Stimulated activated naive B cell treated with anti-CD40 and anti-IgM and Interleukin-4, amounts not matched to agents 10 μg/mL and 1 μg/mL and 100 μg/mL, for 72 hours (primary cell): ENCODE data around the gene FOLH1.
A peak's percentile ranks its signal among the peaks of the same experiment; 100 is the strongest.
"Not testable (repeated sequence)": the region's sequence is repeated elsewhere in the genome, so short reads cannot be mapped to it uniquely, and the experiment has no call there.

Experiments used
- ATAC-seq, 2 donors: fragments of 150-1000 bp; cut with Tn5 transposase; replicated peaks; 2 replicates each; pipeline ENCODE4 v1.10.0; 2021; ENCODE audit warnings: moderate library complexity in 1 of 2
- DNase-seq: peaks from one replicate; pipeline ENCODE4 v3.0.0; 2021
- H3K27ac Mint-ChIP-seq: one replicate; pipeline ENCODE4 v1.8.0; 2022; ENCODE audit warnings: mild to moderate bottlenecking, mixed read lengths
- H3K27me3 Mint-ChIP-seq, 2 donors: one replicate each; pipeline ENCODE4 v1.8.0; 2022; ENCODE audit warnings: mixed read lengths in 2 of 2
- H3K36me3 Mint-ChIP-seq, 2 donors: one replicate each; pipeline ENCODE4 v1.8.0; 2022; ENCODE audit warnings: mixed read lengths in 2 of 2, mild to moderate bottlenecking in 1 of 2
- H3K4me1 Mint-ChIP-seq, 2 donors: one replicate each; pipeline ENCODE4 v1.8.0; 2022; ENCODE audit warnings: mixed read lengths in 2 of 2, mild to moderate bottlenecking in 1 of 2
- H3K4me3 Mint-ChIP-seq, 2 donors: one replicate each; pipeline ENCODE4 v1.8.0; 2022; ENCODE audit warnings: mild to moderate bottlenecking in 2 of 2, mixed read lengths in 2 of 2, moderate library complexity in 1 of 2
- H3K9me3 Mint-ChIP-seq, 2 donors: one replicate each; pipeline ENCODE4 v1.8.0; 2022; ENCODE audit warnings: mixed read lengths in 2 of 2, mild to moderate bottlenecking in 1 of 2

Gene FOLH1

GRCh38 chr11:49208006-49208721 lies at the start of gene FOLH1:
Gene FOLH1 (minus strand): TSS chr11:49208602. CDS start chr11:49208409, 193 bp downstream.
- DNase-seq: no peak
- Mint-ChIP-seq H3K4me1 (peaks cover 1 to 9% of the 10 kb centered on the region in 2 donors), H3K9me3 (no peaks in the 10 kb centered on the region), H3K4me3 (peak within 1 kb of the TSS in 1 of 2 donors; percentile 74), H3K27ac (no peak within 1 kb of the TSS), H3K27me3 (peaks cover 14 to 29% of the 10 kb centered on the region in 2 donors), H3K36me3 (no peaks in the 10 kb centered on the region)
- ATAC-seq: peak; percentile 41 to 67

- H3K9me3 Mint-ChIP-seq, H3K27ac Mint-ChIP-seq: not testable (repeated sequence)
Observed at GRCh38 chr11:49255148-49255547, 46.7 kb upstream of the FOLH1 start.

GRCh38 chr11:49251212-49251611 lies 42.8 kb upstream of the FOLH1 start:
- H3K27ac Mint-ChIP-seq, H3K27me3 Mint-ChIP-seq, H3K9me3 Mint-ChIP-seq, DNase-seq, ATAC-seq, H3K36me3 Mint-ChIP-seq, H3K4me1 Mint-ChIP-seq, H3K4me3 Mint-ChIP-seq: not testable (repeated sequence)

More at GRCh38 chr11:49255148-49255547, 46.7 kb upstream of the FOLH1 start:
- not testable (repeated sequence) for ATAC-seq, H3K4me1 Mint-ChIP-seq, H3K36me3 Mint-ChIP-seq, DNase-seq, H3K27me3 Mint-ChIP-seq, H3K4me3 Mint-ChIP-seq

GRCh38 chr11:49250398-49251115 lies 42.2 kb upstream of the FOLH1 start:
- not testable (repeated sequence) for H3K27ac Mint-ChIP-seq, H3K9me3 Mint-ChIP-seq, H3K36me3 Mint-ChIP-seq, H3K4me1 Mint-ChIP-seq, DNase-seq, ATAC-seq, H3K27me3 Mint-ChIP-seq, H3K4me3 Mint-ChIP-seq

- H3K4me3 Mint-ChIP-seq, H3K27me3 Mint-ChIP-seq, H3K4me1 Mint-ChIP-seq, DNase-seq, H3K9me3 Mint-ChIP-seq, ATAC-seq, H3K36me3 Mint-ChIP-seq, H3K27ac Mint-ChIP-seq: not testable (repeated sequence)
Observed at GRCh38 chr11:49249363-49249762, 41.0 kb upstream of the FOLH1 start.

GRCh38 chr11:49233685-49234084 lies 25.3 kb upstream of the FOLH1 start:
- ATAC-seq, H3K27ac Mint-ChIP-seq, H3K4me3 Mint-ChIP-seq, H3K4me1 Mint-ChIP-seq, H3K36me3 Mint-ChIP-seq, DNase-seq, H3K27me3 Mint-ChIP-seq, H3K9me3 Mint-ChIP-seq: not testable (repeated sequence)

GRCh38 chr11:49233019-49233418 lies 24.6 kb upstream of the FOLH1 start:
- not testable (repeated sequence) for ATAC-seq, H3K4me1 Mint-ChIP-seq, H3K36me3 Mint-ChIP-seq, H3K27me3 Mint-ChIP-seq, DNase-seq, H3K4me3 Mint-ChIP-seq, H3K9me3 Mint-ChIP-seq, H3K27ac Mint-ChIP-seq

- not testable (repeated sequence) for H3K36me3 Mint-ChIP-seq, H3K27me3 Mint-ChIP-seq, H3K27ac Mint-ChIP-seq, ATAC-seq, DNase-seq, H3K4me1 Mint-ChIP-seq, H3K4me3 Mint-ChIP-seq, H3K9me3 Mint-ChIP-seq
Observed at GRCh38 chr11:49231725-49232124, 23.3 kb upstream of the FOLH1 start.

- not testable (repeated sequence) for DNase-seq, H3K27ac Mint-ChIP-seq
Observed at GRCh38 chr11:49230534-49230933, 22.1 kb upstream of the FOLH1 start.

GRCh38 chr11:49230001-49230400 lies 21.6 kb upstream of the FOLH1 start:
- not testable (repeated sequence) for ATAC-seq, H3K27ac Mint-ChIP-seq, H3K36me3 Mint-ChIP-seq, H3K27me3 Mint-ChIP-seq, H3K4me1 Mint-ChIP-seq, H3K4me3 Mint-ChIP-seq, H3K9me3 Mint-ChIP-seq, DNase-seq

More at GRCh38 chr11:49230534-49230933, 22.1 kb upstream of the FOLH1 start:
- H3K4me1 Mint-ChIP-seq, H3K27me3 Mint-ChIP-seq, ATAC-seq, H3K4me3 Mint-ChIP-seq, H3K36me3 Mint-ChIP-seq, H3K9me3 Mint-ChIP-seq: not testable (repeated sequence)

- not testable (repeated sequence) for H3K27ac Mint-ChIP-seq, H3K4me3 Mint-ChIP-seq, H3K36me3 Mint-ChIP-seq, ATAC-seq, DNase-seq, H3K9me3 Mint-ChIP-seq, H3K4me1 Mint-ChIP-seq, H3K27me3 Mint-ChIP-seq
Observed at GRCh38 chr11:49229136-49229535, 20.7 kb upstream of the FOLH1 start.

GRCh38 chr11:49225255-49225785 lies 16.9 kb upstream of the FOLH1 start:
- not testable (repeated sequence) for DNase-seq, H3K27me3 Mint-ChIP-seq, H3K9me3 Mint-ChIP-seq, ATAC-seq, H3K27ac Mint-ChIP-seq, H3K4me3 Mint-ChIP-seq, H3K4me1 Mint-ChIP-seq, H3K36me3 Mint-ChIP-seq

- no peak for DNase-seq
- Mint-ChIP-seq H3K27ac (no peak overlapping the region), H3K4me3 (no peak overlapping the region), H3K27me3 (peaks cover 0 to 9% of the 10 kb centered on the region in 2 donors), H3K9me3 (no peaks in the 10 kb centered on the region), H3K36me3 (no peaks in the 10 kb centered on the region), H3K4me1 (no peaks in the 10 kb centered on the region)
- ATAC-seq: no peak
Observed at GRCh38 chr11:49221112-49221511, 12.7 kb upstream of the FOLH1 start.

GRCh38 chr11:49213026-49213560 lies 4.7 kb upstream of the FOLH1 start:
- peaks cover 4 to 17% of the 10 kb centered on the region in 2 donors for H3K27me3 Mint-ChIP-seq
- DNase-seq (no peak), ATAC-seq (no peak)
- H3K36me3 Mint-ChIP-seq: no peaks in the 10 kb centered on the region
- no peak overlapping the region for H3K4me3 Mint-ChIP-seq
- no peak overlapping the region for H3K27ac Mint-ChIP-seq
- peaks cover 1 to 5% of the 10 kb centered on the region in 2 donors for H3K4me1 Mint-ChIP-seq
- no peaks in the 10 kb centered on the region for H3K9me3 Mint-ChIP-seq

GRCh38 chr11:49206999-49207398 lies 1.4 kb downstream of the FOLH1 start:
- not testable (repeated sequence) for H3K4me3 Mint-ChIP-seq, H3K4me1 Mint-ChIP-seq, H3K36me3 Mint-ChIP-seq, DNase-seq, H3K27ac Mint-ChIP-seq, H3K9me3 Mint-ChIP-seq, ATAC-seq
- peaks cover 14 to 29% of the 10 kb centered on the region in 2 donors for H3K27me3 Mint-ChIP-seq
